Endodermal cell (in vitro differentiated cells): ENCODE results near the gene PSMB2. TPM values are rescaled to one million over a fixed set of nuclear protein-coding genes. Genes with fewer than 3 reads are reported as not detected.

Source experiments
- DNase-seq: peaks from one replicate; pipeline ENCODE4 v3.0.0-alpha.2; 2017
- H3K27ac ChIP-seq: 2 replicates; pipeline ENCODE4 v1.5.1; 2013; ENCODE audit warnings: mild to moderate bottlenecking, low read depth, low read length, moderate library complexity
- H3K27me3 ChIP-seq: 2 replicates; pipeline ENCODE4 v1.6.1; 2013; ENCODE audit warnings: mild to moderate bottlenecking, low read length, moderate library complexity; ENCODE audit not compliant: insufficient read depth, control insufficient read depth, poor library complexity, severe bottlenecking
- H3K36me3 ChIP-seq: 2 replicates; pipeline ENCODE4 v1.7.0; 2013; ENCODE audit warnings: mild to moderate bottlenecking, low read length, moderate library complexity; ENCODE audit not compliant: control insufficient read depth, insufficient read depth
- H3K4me1 ChIP-seq: one replicate; pipeline ENCODE4 v1.7.0; 2013; ENCODE audit warnings: low read length; ENCODE audit not compliant: control insufficient read depth, insufficient read depth
- H3K4me3 ChIP-seq: 2 replicates; pipeline ENCODE4 v1.5.1; 2013; ENCODE audit warnings: mild to moderate bottlenecking, low read length, moderate library complexity
- H3K9ac ChIP-seq: 2 replicates; pipeline ENCODE4 v1.6.1; 2013; ENCODE audit warnings: mild to moderate bottlenecking, low read length, moderate library complexity; ENCODE audit not compliant: poor library complexity, severe bottlenecking; ENCODE audit errors: extremely low read depth
- H3K9me3 ChIP-seq: 2 replicates; pipeline ENCODE4 v1.6.1; 2013; ENCODE audit warnings: mild to moderate bottlenecking, low read length, moderate library complexity; ENCODE audit not compliant: control insufficient read depth
- H3K27ac Mint-ChIP-seq: 2 replicates; pipeline ENCODE4 v1.8.0; 2020; ENCODE audit warnings: mixed read lengths
- H3K27me3 Mint-ChIP-seq: 2 replicates; pipeline ENCODE4 v1.8.0; 2021; ENCODE audit warnings: mild to moderate bottlenecking, mixed read lengths; ENCODE audit not compliant: insufficient read depth
- H3K36me3 Mint-ChIP-seq: 2 replicates; pipeline ENCODE4 v1.8.0; 2020; ENCODE audit warnings: low read depth, mixed read lengths
- H3K4me1 Mint-ChIP-seq: 2 replicates; pipeline ENCODE4 v1.8.0; 2020; ENCODE audit warnings: mixed read lengths
- H3K4me3 Mint-ChIP-seq: 2 replicates; pipeline ENCODE4 v1.8.0; 2020; ENCODE audit warnings: mild to moderate bottlenecking, moderate library complexity, mixed read lengths
- H3K9me3 Mint-ChIP-seq: 2 replicates; pipeline ENCODE4 v1.8.0; 2020; ENCODE audit warnings: mild to moderate bottlenecking, mixed read lengths
- CTCF ChIP-seq: fragments of 200-600 bp; sonication (generic); conservative IDR thresholded peaks from 2 replicates; pipeline ENCODE4 v1.5.0; 2021; ENCODE audit warnings: antibody characterized with exemption, mild to moderate bottlenecking
- WGBS, 2 experiments: methylation state at CpG; one replicate each; pipeline versions ENCODE4 v1.1.5 to v1.1.7; 2013; ENCODE audit warnings: missing lambda C conversion rate in 2 of 2, mixed read lengths in 1 of 2; ENCODE audit not compliant: insufficient coverage in 1 of 2, insufficient read length in 1 of 2; 5-methylcytosine and 5-hydroxymethylcytosine counted together
- total RNA-seq, 2 donors: library from RNA; stranded (reverse); fragmentation: NEBNext Ultra II Directional in 1 of 2; extraction: Animal tissue kit (Norgen Biotek cat#: 25700) in 1 of 2; gene quantifications; 2 replicates in 1 of 2; 3 replicates in 1 of 2; pipeline ENCODE4 v1.2.1, GENCODE V29; 2021

PSMB2 gene
- total RNA-seq, 2 donors from 2014 or later: 66.0 to 71.3 TPM

GRCh38 chr1:35611655-35612054 is 29.7 kb downstream of the PSMB2 start:
- H3K9me3 Mint-ChIP-seq: no peaks in the 10 kb centered on the region
- no peak overlapping the region for H3K27ac Mint-ChIP-seq
- Histone ChIP-seq H3K4me3 (no peak overlapping the region), H3K27me3 (no peaks in the 10 kb centered on the region), H3K4me1 (no peaks in the 10 kb centered on the region), H3K36me3 (peaks cover 91% of the 10 kb centered on the region), H3K9ac (no peak overlapping the region), H3K27ac (no peak overlapping the region), H3K9me3 (no peaks in the 10 kb centered on the region)
- no peak for TF ChIP-seq CTCF
- DNase-seq: no peak
- no peaks in the 10 kb centered on the region for H3K27me3 Mint-ChIP-seq
- peaks cover 49% of the 10 kb centered on the region for H3K36me3 Mint-ChIP-seq
- H3K4me3 Mint-ChIP-seq: no peak overlapping the region
- H3K4me1 Mint-ChIP-seq: no peaks in the 10 kb centered on the region
- 95 to 98% methylated on average over 7 of the region's 7 CpGs for WGBS, 2 experiments

- peaks cover 3% of the 10 kb centered on the region for H3K4me1 Mint-ChIP-seq
- no peaks in the 10 kb centered on the region for H3K27me3 Mint-ChIP-seq
- no peak overlapping the region for H3K4me3 ChIP-seq
- H3K9me3 Mint-ChIP-seq: no peaks in the 10 kb centered on the region
- H3K27me3 ChIP-seq: no peaks in the 10 kb centered on the region
- DNase-seq: no peak
- 73 to 95% methylated on average over 4 of the region's 4 CpGs for WGBS, 2 experiments
- no peak for TF ChIP-seq CTCF
- no peaks in the 10 kb centered on the region for H3K4me1 ChIP-seq
- no peak overlapping the region for H3K4me3 Mint-ChIP-seq
- H3K36me3 ChIP-seq: peaks cover 77% of the 10 kb centered on the region
- H3K27ac ChIP-seq: peak overlapping the region; percentile 13
- peaks cover 70% of the 10 kb centered on the region for H3K36me3 Mint-ChIP-seq
- no peaks in the 10 kb centered on the region for H3K9me3 ChIP-seq
- H3K27ac Mint-ChIP-seq: peak overlapping the region; percentile 38
- no peak overlapping the region for H3K9ac ChIP-seq
Measured at GRCh38 chr1:35605867-35606182, 35.5 kb downstream of the PSMB2 start.

- no peak for DNase-seq
- no peaks in the 10 kb centered on the region for H3K9me3 Mint-ChIP-seq
- no peaks in the 10 kb centered on the region for H3K27me3 Mint-ChIP-seq
- 72 to 87% methylated on average over 5 to 6 of the region's 6 CpGs for WGBS, 2 experiments
- no peak for TF ChIP-seq CTCF
- peak overlapping the region; percentile 76 for H3K27ac Mint-ChIP-seq
- peaks cover 5% of the 10 kb centered on the region for H3K4me1 Mint-ChIP-seq
- Histone ChIP-seq H3K4me1 (no peaks in the 10 kb centered on the region), H3K27ac (peak overlapping the region; percentile 13), H3K36me3 (peaks cover 77% of the 10 kb centered on the region), H3K9me3 (no peaks in the 10 kb centered on the region), H3K27me3 (no peaks in the 10 kb centered on the region), H3K9ac (no peak overlapping the region), H3K4me3 (no peak overlapping the region)
- H3K36me3 Mint-ChIP-seq: peaks cover 71% of the 10 kb centered on the region
- no peak overlapping the region for H3K4me3 Mint-ChIP-seq
Measured at GRCh38 chr1:35605071-35605866, 36.1 kb downstream of the PSMB2 start.
